ENCODE measurements around the gene TOMT.

DNA sequence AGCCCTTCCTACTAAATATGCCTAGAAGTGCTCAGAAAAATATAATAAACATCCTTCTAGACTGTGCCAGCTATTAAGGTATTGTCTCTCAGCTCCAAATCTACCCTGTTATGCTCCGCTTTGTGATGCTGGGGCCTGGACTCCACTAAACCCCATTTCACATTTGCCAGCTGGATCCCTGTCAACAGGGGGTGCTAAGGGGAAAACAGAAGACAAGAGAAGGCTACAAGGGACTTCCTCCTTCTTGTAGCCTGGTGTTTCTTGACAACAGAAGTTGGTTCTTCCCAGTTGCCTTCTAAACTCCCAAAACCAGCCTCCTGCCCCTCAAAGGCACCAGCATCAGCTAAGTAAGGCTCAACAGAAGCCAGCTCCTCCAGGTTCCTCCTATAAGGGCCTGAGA is 30.6 kb upstream of the TOMT start:
- TF ChIP-seq EP300 (IDR thresholded peaks at IDR 0.05) (no peak), POLR2AphosphoS5 (IDR thresholded peaks at IDR 0.05) (no peak), POLR2A (IDR thresholded peaks at IDR 0.05) (no peak)
- TF ChIP-seq, protein P1, sequence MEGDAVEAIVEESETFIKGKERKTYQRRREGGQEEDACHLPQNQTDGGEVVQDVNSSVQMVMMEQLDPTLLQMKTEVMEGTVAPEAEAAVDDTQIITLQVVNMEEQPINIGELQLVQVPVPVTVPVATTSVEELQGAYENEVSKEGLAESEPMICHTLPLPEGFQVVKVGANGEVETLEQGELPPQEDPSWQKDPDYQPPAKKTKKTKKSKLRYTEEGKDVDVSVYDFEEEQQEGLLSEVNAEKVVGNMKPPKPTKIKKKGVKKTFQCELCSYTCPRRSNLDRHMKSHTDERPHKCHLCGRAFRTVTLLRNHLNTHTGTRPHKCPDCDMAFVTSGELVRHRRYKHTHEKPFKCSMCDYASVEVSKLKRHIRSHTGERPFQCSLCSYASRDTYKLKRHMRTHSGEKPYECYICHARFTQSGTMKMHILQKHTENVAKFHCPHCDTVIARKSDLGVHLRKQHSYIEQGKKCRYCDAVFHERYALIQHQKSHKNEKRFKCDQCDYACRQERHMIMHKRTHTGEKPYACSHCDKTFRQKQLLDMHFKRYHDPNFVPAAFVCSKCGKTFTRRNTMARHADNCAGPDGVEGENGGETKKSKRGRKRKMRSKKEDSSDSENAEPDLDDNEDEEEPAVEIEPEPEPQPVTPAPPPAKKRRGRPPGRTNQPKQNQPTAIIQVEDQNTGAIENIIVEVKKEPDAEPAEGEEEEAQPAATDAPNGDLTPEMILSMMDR (IDR thresholded peaks at IDR 0.05) = no peak
